Measurements from ENCODE around the gene TLDC2. TPM values are rescaled to one million over a fixed set of nuclear protein-coding genes. Genes with fewer than 3 reads are reported as not detected.
"Not testable (repeated sequence)": the region's sequence is repeated elsewhere in the genome, so short reads cannot be mapped to it uniquely, and the experiment has no call there.

The TLDC2 gene
- total RNA-seq, 1 donor from 2014 or later, result not detected

DNA sequence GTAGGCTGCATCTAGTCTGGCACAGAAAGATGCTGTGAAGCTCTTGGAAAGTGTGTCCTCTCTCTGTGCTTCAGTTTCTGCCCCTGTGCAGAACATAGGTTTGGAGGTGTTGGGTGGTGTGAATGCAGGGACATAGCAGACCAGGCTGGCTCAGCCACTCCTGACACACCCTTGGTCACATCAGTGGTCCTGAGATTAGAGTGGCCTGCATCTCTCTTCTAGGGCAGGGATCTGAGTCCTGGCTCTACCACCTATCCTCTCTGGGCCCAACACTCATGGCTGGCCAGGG is 10.1 kb upstream of the TLDC2 start:
- peak overlapping the region; percentile 68 for H3K4me3 Mint-ChIP-seq
- no peaks in the 10 kb centered on the region for H3K9me3 Mint-ChIP-seq
- no peaks in the 10 kb centered on the region for H3K36me3 Mint-ChIP-seq (ENCODE audit: low read depth)
- no peak for DNase-seq (ENCODE audit: low spot score)
- intact Hi-C loops (cut with micrococcal nuclease), result loop anchor here (2.0 to 10.0 kb wide), 2 partner anchors 91 to 261 kb away; partner anchors contain the start of gene RAB5IF
- H3K27me3 Mint-ChIP-seq (ENCODE audit: insufficient read depth), result peaks cover 35% of the 10 kb centered on the region
- no peak overlapping the region for H3K27ac Mint-ChIP-seq
- H3K4me1 Mint-ChIP-seq (ENCODE audit: low read depth), result peaks cover 8% of the 10 kb centered on the region

DNA sequence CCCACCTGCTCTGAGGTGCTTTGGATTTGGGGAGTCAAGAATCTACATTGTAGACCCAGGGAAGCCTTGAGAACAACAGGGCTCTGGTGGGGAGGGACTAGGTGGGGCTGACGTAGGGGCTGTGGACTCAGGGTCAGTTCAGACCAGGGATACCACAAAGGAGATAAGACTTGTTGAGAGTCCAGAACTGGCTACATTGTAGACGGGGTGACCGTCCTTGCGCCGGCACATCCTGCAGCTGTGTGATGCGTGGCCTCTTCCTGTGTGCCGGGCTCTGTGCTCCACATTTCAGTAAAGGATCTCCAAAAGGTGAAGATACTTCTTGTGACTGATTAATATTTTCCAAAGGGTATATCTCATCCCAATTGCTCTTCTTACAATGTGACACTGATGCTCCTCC is 9.8 kb upstream of the TLDC2 start:
- DNase-seq (ENCODE audit: low spot score), result no peak
- H3K9me3 Mint-ChIP-seq, result no peaks in the 10 kb centered on the region
- intact Hi-C loops (cut with micrococcal nuclease), result loop anchor here (10.0 kb wide), 1 partner anchor 261 kb away; the partner anchor contains the start of gene RAB5IF
- H3K4me1 Mint-ChIP-seq (ENCODE audit: low read depth), result peaks cover 8% of the 10 kb centered on the region
- H3K27me3 Mint-ChIP-seq (ENCODE audit: insufficient read depth), result peaks cover 33% of the 10 kb centered on the region
- no peaks in the 10 kb centered on the region for H3K36me3 Mint-ChIP-seq (ENCODE audit: low read depth)
- H3K27ac Mint-ChIP-seq, result peak overlapping the region; percentile 6
- peak overlapping the region; percentile 11 for H3K4me3 Mint-ChIP-seq

DNA sequence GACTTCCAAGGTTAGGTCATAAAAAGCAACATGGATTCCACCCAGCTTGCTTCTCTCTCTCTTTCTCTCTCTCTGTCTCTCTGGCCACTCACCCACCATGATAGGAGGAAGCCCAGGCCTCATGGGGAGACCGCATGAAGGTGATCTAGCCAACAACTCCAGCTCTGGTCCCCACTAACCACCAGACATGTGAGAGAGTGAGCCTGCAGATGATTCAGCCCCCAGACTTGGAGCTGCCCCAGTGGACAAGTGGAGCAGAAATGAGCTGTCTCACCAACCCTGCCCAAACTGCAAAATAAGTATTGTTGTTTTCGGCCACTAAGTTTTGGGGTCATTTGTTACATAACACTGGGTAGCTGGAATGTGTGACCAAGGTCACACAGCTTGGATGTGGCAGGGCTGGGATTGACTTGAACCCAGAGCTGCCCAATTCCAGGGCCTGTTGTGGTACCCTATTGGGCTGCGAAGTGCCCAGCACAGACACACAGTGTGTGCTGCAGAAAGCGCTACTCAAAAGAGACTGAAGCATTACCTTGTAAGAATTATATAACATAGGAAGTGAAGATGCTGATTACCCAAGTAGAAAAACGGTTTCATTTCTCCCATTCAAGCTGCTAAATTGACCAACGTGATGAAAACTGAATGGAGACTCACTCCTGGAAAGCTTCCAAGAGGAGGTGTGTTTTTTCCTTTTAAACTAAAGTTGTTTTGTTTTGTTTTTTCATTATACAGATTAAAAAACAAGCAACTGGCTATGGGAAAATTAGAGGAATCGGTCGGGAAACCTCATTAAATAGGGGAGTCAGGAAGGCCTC is 9.1 kb upstream of the TLDC2 start:
- peaks cover 8% of the 10 kb centered on the region for H3K4me1 Mint-ChIP-seq (ENCODE audit: low read depth)
- H3K9me3 Mint-ChIP-seq, result no peaks in the 10 kb centered on the region
- H3K4me3 Mint-ChIP-seq, result peak overlapping the region; percentile 11
- no peaks in the 10 kb centered on the region for H3K36me3 Mint-ChIP-seq (ENCODE audit: low read depth)
- peaks cover 25% of the 10 kb centered on the region for H3K27me3 Mint-ChIP-seq (ENCODE audit: insufficient read depth)
- no peak overlapping the region for H3K27ac Mint-ChIP-seq
- intact Hi-C loops (cut with micrococcal nuclease), result loop anchor here (10.0 kb wide), 1 partner anchor 262 kb away; the partner anchor contains the start of gene RAB5IF
- DNase-seq (ENCODE audit: low spot score), result no peak

DNA sequence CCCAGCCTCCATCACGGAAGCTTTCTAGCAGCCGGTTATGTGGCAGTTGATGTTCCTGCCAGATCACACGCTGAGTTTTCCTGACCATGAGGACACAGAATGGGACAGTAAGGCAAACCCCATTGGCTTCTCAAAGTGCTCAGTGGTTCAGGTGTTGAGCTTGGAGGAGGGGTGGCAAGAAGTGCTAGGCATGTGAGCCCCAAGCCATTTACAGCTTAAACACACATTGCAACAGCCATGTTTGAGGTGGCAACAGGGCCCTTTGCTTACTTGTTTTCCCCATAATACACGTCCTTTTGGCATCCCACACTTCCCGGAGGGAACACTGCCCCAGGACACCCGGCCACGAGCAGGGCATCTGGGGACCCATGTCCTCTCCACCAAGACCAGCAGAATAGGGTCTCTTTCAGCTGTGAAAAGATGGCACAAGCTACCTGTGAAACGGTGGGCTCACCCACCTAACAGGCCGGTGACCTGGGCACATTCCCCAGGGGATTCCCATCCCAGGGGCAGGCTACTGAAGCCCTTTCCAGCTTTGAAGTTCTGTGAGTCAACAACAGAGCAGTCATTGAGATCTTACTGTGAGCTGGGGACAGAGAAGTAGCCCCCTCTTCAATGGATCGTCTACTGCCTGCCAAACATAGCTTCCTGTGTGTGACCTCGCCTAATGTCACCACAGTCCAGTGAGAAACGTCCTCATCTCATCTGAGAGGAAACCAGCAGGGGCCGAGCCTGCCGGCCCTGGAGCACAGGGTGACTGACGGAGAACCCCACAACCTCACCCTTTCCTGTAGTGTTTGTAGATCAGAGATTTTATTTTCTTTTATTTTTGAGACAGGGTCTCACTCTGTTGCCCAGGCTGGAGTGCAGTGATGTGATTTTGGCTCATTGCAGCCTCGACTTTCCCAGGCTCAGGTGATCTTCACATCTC is 4.0 kb upstream of the TLDC2 start:
- intact Hi-C loops (cut with micrococcal nuclease), result no loop called here
- Mint-ChIP-seq H3K9me3 (no peaks in the 10 kb centered on the region), H3K27ac (no peak overlapping the region), H3K4me3 (no peak overlapping the region), H3K27me3 (ENCODE audit: insufficient read depth) (no peaks in the 10 kb centered on the region), H3K4me1 (ENCODE audit: low read depth) (no peaks in the 10 kb centered on the region), H3K36me3 (ENCODE audit: low read depth) (peaks cover 3% of the 10 kb centered on the region)
- DNase-seq (ENCODE audit: low spot score), result no peak

DNA sequence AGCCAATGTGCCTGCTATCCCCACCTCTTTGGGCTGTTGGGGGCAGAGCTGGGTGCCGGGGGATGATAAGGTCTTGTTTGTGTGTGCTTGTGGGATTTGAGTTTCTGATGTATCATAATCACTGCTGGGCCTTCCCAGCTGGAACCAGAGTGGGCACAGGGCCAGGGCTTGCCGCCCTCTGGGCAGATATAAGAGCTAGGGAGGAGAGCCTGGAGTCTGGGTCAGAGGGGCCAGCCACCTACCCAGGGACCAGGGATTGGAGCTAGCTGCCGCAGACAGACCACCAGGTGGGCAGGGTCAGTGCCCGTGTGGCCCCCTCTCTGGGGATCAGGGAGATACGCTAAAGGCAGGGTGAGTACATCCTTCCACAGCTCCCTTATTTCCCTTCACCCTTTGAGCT is 3.1 kb upstream of the TLDC2 start:
- intact Hi-C loops (cut with micrococcal nuclease), result no loop called here
- no peak overlapping the region for H3K27ac Mint-ChIP-seq
- no peaks in the 10 kb centered on the region for H3K4me1 Mint-ChIP-seq (ENCODE audit: low read depth)
- H3K36me3 Mint-ChIP-seq (ENCODE audit: low read depth), result peaks cover 3% of the 10 kb centered on the region
- H3K27me3 Mint-ChIP-seq (ENCODE audit: insufficient read depth), result no peaks in the 10 kb centered on the region
- no peak overlapping the region for H3K4me3 Mint-ChIP-seq
- DNase-seq (ENCODE audit: low spot score), result no peak
- H3K9me3 Mint-ChIP-seq, result no peaks in the 10 kb centered on the region

DNA sequence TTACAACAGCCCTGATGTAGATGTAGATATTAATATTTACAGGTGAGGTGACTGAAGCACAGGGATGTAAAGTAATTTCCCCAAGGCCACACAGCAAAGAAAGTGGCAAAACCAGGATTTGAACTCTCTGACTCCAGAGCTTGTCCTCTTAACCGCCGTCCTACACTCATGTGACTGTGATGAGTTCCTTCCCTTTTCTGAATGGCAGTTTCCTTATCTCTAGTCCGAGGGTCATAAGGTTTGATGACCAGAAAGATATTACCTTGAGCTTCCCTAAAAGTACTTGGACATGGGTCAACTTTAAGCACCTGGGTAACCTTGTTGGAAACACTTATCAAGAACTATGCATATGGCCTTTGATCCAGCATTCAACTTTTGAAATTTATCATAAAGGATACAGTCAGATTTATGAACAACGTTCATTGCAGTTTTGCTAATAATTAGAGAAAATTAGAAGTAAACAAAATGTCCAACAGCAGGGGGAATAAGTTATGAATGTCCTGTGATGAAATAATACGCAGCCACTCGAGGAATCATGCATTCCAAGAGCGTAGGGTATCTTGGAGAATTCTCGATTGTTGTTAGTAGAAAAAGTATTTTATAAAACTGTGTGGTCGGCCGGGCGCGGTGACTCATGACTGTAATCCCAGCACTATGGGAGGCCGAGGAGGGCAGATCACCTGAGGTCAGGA is 2.3 kb upstream of the TLDC2 start:
- intact Hi-C loops (cut with micrococcal nuclease), result no loop called here
- Mint-ChIP-seq H3K4me3 (no peak overlapping the region), H3K27me3 (ENCODE audit: insufficient read depth) (no peaks in the 10 kb centered on the region), H3K36me3 (ENCODE audit: low read depth) (peaks cover 3% of the 10 kb centered on the region), H3K4me1 (ENCODE audit: low read depth) (no peaks in the 10 kb centered on the region), H3K27ac (no peak overlapping the region), H3K9me3 (no peaks in the 10 kb centered on the region)
- no peak for DNase-seq (ENCODE audit: low spot score)

DNA sequence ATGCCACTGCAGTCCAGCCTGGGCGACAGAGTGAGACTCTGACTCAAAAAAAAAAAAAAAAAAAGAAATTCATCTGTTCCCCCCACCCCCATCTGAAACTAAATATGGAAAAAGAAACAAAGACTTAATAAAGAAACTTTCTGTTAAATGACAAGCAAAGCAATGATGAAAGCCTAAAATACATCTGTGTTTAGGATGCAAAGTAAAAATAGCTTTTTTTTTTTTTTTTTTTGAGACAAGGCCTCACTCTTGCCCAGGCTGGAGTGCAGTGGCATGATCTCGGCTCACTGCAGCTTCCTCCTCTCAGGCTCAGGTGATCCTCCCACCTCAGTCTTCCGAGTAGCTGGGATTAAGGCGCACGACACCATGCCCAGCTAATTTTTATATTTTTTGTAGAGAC is 845 bp upstream of the TLDC2 start:
- H3K9me3 Mint-ChIP-seq; H3K27ac Mint-ChIP-seq; intact Hi-C loops (cut with micrococcal nuclease); DNase-seq (ENCODE audit: low spot score); H3K4me1 Mint-ChIP-seq (ENCODE audit: low read depth); H3K4me3 Mint-ChIP-seq; H3K27me3 Mint-ChIP-seq (ENCODE audit: insufficient read depth); H3K36me3 Mint-ChIP-seq (ENCODE audit: low read depth): not testable (repeated sequence)

DNA sequence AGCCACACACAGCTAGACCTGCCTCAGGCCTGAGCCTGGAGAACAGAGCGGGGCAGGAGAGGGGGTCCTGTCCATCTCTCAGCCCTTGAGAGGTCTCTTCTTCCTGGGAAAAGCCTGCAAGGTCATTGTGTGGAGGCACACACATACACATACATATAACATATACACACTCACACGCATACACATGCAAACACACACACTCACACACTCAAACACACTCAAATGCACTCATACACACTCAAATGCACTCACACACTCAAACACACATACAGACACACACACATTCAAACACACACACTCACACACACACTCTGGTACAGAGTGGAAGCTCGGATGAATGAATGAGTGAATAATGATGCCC is 515 bp downstream of the TLDC2 start:
- Mint-ChIP-seq H3K27ac (no peak overlapping the region), H3K27me3 (ENCODE audit: insufficient read depth) (no peaks in the 10 kb centered on the region), H3K4me3 (no peak overlapping the region), H3K36me3 (ENCODE audit: low read depth) (peaks cover 3% of the 10 kb centered on the region), H3K4me1 (ENCODE audit: low read depth) (no peaks in the 10 kb centered on the region), H3K9me3 (no peaks in the 10 kb centered on the region)
- intact Hi-C loops (cut with micrococcal nuclease), result no loop called here
- DNase-seq (ENCODE audit: low spot score), result no peak

DNA sequence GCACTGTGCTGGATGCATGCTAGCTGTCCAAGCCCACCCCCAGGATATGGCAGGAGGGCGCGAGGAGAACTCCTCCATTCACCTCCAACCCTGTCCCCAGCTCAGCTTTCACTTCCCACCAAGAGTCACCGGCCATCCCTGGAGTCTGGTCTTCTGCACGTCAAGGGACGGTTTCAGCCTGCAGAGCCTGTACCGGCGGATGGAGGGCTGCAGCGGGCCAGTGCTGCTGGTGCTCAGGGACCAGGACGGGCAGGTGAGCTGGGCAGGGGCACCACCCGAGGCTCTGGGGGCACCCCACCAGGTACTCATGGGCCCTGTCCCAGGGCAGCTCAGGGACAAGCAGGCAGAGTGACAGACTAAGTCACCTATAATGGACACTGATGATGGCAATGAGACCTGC is 3.0 kb downstream of the TLDC2 start:
- intact Hi-C loops (cut with micrococcal nuclease), result no loop called here

DNA sequence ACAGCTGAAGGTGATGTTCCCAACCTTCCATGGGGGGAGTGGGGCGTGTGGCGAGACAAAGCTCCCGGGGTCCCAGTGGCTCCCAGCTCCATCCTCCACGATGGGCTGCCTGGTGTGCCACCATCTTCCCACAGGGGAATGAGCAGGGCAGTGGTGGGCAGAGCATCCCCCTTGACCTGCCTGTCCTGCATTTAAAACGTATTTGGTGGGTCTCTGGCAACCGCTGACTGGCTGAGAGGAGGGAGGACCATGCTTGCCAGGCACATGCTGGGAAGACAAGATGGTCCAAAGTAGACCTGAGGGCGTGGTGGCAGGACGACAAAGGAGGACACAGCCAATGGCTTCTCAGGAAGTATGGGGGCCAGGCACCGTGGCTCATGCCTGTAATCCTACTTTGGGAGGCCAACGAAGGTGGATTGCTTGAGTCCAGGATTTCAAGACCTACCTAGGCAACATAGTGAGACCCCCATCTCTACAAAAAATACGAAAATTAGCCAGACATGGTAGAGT is 4.9 kb downstream of the TLDC2 start:
- Mint-ChIP-seq H3K4me1 (ENCODE audit: low read depth) (no peaks in the 10 kb centered on the region), H3K27ac (no peak overlapping the region), H3K9me3 (no peaks in the 10 kb centered on the region), H3K4me3 (no peak overlapping the region), H3K27me3 (ENCODE audit: insufficient read depth) (no peaks in the 10 kb centered on the region), H3K36me3 (ENCODE audit: low read depth) (peaks cover 3% of the 10 kb centered on the region)
- DNase-seq (ENCODE audit: low spot score), result no peak
- intact Hi-C loops (cut with micrococcal nuclease), result loop anchor here (10.0 kb wide), 1 partner anchor 236 kb away; the partner anchor contains the start of gene SLA2

More for the DNA sequence above, 3.0 kb downstream of the TLDC2 start:
- DNase-seq (ENCODE audit: low spot score), result no peak
- H3K36me3 Mint-ChIP-seq (ENCODE audit: low read depth), result peaks cover 3% of the 10 kb centered on the region
- no peak overlapping the region for H3K27ac Mint-ChIP-seq
- H3K4me1 Mint-ChIP-seq (ENCODE audit: low read depth), result no peaks in the 10 kb centered on the region
- H3K4me3 Mint-ChIP-seq, result no peak overlapping the region
- H3K9me3 Mint-ChIP-seq, result no peaks in the 10 kb centered on the region
- H3K27me3 Mint-ChIP-seq (ENCODE audit: insufficient read depth), result no peaks in the 10 kb centered on the region

DNA sequence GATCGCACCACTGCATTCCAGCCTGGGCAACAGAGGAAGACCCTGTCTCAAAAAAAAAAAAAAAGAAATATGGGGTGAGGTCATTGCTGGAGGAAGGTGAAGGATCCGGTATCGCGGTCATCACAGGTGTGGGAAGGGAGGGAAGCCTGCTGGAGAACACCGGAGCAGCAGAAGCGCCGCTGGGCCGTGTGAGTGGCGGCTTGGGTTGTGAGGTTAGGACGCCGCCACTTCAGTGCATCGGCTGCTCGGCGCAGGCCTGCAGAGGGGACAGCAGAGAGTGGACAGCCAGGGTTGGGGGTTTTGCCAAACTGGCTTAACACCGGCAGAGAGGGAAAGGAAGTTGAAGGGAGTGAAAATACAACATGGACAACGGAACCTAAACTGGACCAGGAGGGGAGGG is 5.4 kb downstream of the TLDC2 start:
- no peaks in the 10 kb centered on the region for H3K27me3 Mint-ChIP-seq (ENCODE audit: insufficient read depth)
- peaks cover 2% of the 10 kb centered on the region for H3K36me3 Mint-ChIP-seq (ENCODE audit: low read depth)
- H3K9me3 Mint-ChIP-seq, result no peaks in the 10 kb centered on the region
- H3K4me1 Mint-ChIP-seq (ENCODE audit: low read depth), result no peaks in the 10 kb centered on the region
- no peak for DNase-seq (ENCODE audit: low spot score)
- no peak overlapping the region for H3K4me3 Mint-ChIP-seq
- intact Hi-C loops (cut with micrococcal nuclease), result loop anchor here (10.0 kb wide), 1 partner anchor 237 kb away; the partner anchor contains the start of gene SLA2
- no peak overlapping the region for H3K27ac Mint-ChIP-seq

DNA sequence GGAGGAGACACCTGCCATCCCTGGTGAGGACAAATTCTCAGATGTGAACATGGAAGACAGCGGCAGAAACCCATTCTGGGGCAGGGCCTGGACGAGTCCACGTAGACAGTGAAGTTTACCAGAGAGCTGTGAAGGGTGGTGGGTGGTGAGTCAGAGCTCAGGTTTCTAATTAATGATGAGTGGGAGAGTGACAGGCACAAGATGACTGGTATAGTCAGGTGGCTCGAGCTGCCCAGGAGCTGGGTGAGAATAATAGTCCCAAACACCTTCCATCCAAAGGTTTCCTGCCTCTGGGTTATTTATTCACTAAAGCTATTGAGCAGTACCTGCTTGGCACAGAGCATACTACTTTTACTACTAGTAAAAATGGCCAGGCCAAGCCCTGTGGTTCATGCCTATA is 6.0 kb downstream of the TLDC2 start:
- H3K36me3 Mint-ChIP-seq (ENCODE audit: low read depth), result peaks cover 2% of the 10 kb centered on the region
- no peaks in the 10 kb centered on the region for H3K27me3 Mint-ChIP-seq (ENCODE audit: insufficient read depth)
- intact Hi-C loops (cut with micrococcal nuclease), result loop anchor here (10.0 kb wide), 1 partner anchor 237 kb away; the partner anchor contains the start of gene SLA2
- H3K4me3 Mint-ChIP-seq, result no peak overlapping the region
- H3K9me3 Mint-ChIP-seq, result no peaks in the 10 kb centered on the region
- peaks cover 4% of the 10 kb centered on the region for H3K4me1 Mint-ChIP-seq (ENCODE audit: low read depth)
- DNase-seq (ENCODE audit: low spot score), result no peak
- no peak overlapping the region for H3K27ac Mint-ChIP-seq
